HG03520 (cell line): ENCODE data around the gene HDGFL2.

ENCODE experiments used
- ATAC-seq: cut with Tn5 transposase; IDR thresholded peaks from one replicate; pipeline ENCODE4 v1.9.1; 2021; ENCODE audit warnings: mild to moderate bottlenecking, moderate library complexity; ENCODE audit not compliant: unreplicated experiment

The HDGFL2 gene

DNA sequence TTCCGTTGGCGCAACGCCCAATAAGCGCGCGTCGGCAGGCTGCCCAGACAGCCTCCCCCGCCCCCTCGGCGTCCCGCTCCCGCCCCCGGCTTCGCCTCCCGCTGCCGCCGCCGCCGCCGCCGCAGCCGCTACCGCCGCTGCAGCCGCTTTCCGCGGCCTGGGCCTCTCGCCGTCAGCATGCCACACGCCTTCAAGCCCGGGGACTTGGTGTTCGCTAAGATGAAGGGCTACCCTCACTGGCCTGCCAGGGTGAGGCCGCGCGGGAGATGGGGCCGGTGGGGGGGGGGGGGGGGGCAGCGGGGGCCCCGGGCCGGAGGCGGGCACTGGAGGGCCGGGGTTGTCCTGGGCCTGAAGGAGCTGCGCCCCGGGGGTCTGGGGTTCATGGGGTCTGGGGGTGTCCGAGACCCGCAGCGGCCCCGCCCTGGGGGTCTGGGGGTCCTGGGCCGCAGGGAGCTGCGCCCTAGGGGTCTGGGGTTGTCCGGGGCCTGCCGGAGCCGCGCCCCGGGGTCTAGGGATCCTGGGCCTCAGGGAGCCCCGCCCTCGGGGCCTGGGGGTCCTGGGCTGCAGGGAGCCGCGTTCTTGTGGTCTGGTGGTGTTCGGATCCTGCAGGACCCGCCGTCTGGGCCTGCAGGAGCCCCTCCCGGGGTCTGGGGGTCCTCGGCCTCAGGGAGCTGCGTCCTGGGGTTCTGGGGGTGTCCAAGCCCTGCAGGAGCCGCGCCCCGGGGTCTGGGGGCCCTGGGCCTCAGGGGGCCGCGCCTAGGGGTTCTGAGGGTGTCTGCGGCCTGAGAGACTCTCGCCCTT lies at the start of gene HDGFL2:
Gene HDGFL2, plus strand, starts transcription at position 124 of the 801 bp plus-strand sequence. Its CDS starts 54 bp downstream, at position 178.
- ATAC-seq = no peak

DNA sequence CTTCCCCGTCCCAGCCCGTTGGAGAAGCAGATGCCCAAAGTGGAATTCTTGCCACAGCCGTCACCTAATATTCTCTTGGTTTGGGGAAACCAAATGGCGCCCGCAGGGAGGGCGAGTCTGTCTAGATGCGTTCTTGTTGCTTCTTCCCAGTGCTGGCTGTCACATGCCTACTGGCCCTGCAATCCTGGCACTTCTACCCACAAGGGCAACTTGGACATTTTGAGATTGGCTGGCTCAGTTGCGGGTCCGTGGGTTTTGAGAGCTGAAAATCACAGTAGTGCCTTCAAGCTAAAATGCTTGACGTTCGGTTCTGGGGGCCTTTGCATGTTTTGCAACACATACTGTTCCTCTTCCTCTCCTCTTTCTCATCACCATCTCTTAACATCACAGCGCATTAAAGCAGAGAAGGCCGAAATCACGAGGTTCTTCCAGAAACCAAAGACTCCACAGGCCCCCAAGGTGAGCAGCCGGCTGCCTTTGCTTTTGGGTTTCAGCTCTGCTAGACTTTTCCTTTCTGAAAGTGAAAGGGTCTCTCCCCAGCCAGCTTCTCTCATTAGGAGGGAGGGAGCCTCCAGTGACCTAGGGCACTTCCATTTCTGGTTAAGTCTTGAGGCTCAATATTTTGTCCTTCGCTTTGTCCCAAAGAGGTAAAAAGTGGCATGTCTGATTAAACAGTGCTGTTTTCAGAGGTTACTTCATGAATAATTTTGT lies 48.5 kb upstream of the HDGFL2 start:
- ATAC-seq = no peak

DNA sequence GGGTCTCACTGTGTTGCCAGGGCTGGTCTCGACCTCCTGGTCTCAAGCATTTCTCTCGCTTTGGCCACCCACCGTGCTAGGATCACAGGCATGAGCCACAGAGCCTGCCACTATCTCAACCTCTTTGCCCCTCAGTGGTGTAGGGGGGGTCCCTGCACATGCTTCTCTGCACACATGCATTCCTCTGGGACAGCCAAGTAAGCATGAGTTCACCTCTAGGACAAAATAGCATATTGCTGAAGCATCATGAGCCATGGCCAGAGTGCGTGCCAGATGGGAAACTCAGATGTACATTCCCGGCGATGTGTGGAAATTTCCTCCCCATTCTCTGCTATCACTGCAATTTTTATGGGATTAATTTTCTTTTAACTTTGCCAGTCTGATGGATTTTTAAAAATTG lies 46.6 kb upstream of the HDGFL2 start:
- no peak for ATAC-seq

DNA sequence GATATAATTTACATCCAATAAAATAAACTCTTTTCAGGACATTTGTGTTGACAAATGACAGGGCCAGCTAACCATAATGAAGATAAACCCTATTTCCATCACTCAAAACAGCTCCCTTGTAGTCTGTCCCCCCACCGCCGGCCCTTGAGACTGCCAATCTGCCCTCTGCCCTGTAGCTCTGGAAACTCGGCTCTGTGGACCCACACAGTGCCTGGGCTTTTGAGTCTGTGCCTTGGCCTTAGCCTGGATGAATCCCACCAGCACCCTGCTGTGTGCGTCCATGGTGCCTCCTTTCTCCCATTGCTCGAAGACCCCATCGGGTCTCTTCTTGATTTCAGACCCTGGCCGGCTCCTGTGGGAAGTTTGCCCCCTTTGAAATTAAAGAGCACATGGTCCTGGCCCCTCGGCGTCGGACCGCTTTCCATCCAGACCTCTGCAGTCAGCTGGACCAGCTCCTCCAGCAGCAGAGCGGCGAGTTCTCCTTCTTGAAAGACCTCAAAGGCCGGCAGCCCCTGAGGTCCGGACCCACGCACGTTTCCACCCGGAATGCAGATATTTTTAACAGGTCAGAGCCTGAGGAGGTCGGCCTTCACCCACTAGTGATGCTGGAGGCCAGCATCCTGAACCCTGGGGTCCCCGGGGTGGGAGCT lies 43.6 kb upstream of the HDGFL2 start:
- no peak for ATAC-seq

DNA sequence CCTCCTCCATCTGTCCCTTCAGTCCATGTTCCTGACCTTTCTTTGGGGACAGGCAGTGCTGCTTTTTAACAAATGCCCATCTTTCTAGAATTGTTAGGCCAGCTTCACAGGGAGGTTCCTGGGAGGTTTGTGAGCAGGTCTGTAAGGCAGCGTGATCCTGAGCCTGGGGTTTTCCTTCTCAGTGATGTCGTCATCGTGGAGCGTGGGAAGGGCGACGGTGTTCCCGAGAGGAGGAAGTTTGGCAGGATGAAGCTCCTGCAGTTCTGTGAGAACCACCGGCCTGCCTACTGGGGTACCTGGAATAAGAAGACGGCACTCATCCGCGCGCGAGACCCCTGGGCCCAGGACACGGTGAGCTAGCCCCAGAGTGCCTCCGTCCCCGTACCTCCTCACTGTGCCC lies 42.8 kb upstream of the HDGFL2 start:
- no peak for ATAC-seq

DNA sequence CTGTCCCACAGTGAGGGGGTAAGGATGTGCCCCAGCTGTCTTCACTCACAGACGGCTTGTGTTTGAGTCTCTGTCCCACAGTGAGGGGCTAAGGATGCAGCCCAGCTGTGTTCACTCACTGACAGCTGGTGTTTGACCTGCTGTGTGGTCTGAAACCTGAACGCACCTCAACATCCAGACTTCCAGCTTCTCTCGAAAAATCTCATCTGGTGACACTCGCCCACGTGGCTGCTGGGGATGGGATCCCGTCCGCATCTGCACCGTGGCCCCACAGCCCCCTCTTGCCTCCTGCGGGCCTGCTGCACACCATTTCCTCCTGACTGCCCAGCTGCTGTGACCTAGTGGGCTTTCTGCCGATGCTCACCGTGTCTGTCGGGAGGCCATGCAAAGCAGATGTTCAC lies 42.3 kb upstream of the HDGFL2 start:
- ATAC-seq = no peak

DNA sequence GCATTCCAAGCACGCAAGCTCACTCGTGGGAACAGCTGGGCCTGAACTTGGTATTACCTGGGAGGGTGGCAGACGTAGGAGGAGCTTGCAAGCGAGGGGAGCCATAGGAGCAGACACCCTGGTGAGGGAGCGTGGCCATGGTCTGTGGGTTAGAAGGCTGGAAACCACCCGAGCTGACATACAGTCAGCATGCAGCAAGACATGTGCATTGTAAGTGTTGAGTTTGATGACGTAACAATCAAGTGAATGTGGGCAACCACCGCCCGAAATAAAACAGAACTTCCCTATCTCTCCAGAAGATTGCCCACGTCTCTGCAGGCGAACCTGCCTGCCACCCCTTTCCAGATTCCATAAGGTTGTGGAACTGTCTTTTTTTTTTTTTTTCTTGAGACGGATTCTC lies 41.3 kb upstream of the HDGFL2 start:
- ATAC-seq = no peak

DNA sequence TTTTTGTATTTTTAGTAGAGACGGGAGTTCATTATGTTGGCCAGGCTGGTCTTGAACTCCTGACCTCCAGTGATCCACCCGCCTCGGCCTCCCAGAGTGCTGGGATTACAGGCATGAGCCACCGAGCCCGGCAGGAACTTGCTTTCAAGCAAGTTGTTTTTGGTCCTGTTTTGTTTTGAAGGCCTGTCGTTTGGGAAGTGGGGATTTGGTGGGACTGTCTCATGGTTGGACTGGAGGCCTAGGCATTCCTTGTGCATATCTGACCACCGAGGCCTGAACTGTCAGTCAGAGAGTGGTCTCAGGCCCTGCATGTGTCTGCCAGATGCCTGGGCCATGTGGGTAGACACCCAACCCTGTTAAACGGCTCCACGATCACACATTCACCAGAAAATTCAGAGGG lies 40.8 kb upstream of the HDGFL2 start:
- ATAC-seq = no peak

DNA sequence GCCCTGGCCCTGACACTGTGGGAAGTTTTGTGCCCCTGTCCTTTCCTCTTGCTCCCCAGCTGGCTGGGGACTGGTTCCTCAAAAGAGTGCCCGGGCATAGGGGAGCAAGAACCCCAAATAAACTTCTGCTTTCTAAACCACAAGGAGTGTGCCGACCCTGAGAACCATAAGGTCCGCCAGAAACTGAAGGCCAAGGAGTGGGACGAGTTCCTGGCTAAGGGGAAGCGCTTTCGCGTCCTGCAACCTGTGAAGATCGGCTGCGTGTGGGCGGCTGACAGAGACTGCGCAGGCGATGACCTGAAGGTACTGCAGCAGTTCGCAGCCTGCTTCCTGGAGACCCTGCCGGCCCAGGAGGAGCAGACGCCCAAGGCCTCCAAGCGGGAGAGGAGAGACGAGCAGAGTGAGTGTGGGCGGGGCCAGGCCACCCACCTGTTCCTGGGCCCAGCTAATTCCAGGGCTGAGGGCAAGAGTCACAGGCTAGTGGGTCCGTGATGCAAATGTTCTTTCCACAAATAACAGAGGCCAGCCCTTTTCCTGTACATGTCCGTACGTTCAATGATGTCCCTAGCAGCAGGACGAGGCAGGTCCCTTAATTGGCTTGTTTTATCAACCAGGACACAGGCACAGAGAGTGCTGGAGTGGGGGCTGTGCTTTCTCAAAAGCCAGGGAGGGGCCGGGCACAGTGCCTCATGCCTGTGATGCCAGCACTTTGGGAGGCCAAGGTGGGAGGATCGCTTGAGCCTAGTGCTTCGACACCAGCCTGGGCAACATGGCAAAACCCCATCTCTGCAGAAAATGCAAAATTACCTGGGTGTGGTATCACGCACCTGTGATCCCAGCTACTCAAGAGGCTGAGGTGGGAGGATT lies 40.1 kb upstream of the HDGFL2 start:
- no peak for ATAC-seq

DNA sequence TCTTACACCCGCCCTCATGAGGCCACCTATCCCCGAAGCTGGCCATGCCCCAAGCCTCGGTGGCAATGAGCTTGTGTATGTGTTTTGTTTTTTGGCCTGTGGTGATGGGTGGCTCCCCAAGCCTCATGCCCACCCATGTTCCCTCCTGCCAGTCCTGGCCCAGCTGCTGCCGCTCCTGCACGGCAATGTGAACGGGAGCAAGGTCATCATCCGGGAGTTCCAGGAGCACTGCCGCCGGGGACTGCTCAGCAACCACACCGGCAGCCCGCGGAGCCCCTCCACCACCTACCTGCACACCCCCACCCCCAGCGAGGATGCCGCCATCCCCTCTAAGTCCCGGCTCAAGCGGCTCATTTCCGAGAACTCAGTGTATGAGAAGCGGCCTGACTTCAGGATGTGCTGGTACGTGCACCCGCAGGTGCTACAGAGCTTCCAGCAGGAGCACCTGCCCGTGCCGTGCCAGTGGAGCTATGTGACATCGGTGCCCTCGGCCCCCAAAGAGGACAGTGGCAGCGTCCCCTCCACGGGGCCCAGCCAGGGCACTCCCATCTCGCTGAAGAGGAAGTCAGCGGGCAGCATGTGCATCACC lies 39.1 kb upstream of the HDGFL2 start:
- no peak for ATAC-seq

DNA sequence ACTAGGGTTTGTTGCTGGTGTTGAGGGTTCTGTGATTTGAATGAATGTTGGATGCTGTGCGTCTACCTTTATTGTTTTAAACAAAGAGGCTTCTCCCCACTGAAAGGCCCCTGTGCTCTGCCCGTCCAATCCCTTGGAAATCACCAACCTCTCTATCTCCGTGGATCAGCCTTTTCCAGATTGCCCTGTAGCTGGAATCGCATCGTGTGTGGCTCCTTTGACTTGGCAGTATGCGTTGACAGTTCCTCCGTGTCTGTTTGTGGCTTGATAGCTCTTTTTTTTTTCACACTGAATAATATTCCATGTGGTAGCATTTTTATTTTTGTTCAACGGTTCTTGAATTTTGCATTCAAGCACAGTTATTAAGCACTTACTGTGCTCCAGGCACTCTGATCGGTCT lies 37.7 kb upstream of the HDGFL2 start:
- ATAC-seq = no peak

DNA sequence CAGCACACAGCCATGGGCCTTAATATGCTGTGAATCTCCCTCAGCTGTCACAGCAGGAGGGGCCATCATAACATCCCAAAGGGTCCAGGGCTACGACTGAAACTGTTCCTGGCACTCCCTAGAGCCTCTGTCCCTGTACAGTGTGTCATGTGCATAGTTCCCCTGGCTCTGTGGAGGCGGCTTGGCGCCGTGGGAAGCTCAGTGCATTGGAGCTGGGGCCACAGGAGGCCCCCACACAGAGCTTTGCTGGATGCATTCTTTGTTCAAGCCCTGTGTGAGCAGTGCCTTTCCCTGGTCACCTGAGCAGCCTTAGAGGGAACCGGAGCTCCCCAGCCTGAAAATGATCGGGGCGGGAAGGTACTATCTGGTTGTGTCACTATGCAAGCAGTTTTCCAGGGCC lies 35.9 kb upstream of the HDGFL2 start:
- no peak for ATAC-seq

DNA sequence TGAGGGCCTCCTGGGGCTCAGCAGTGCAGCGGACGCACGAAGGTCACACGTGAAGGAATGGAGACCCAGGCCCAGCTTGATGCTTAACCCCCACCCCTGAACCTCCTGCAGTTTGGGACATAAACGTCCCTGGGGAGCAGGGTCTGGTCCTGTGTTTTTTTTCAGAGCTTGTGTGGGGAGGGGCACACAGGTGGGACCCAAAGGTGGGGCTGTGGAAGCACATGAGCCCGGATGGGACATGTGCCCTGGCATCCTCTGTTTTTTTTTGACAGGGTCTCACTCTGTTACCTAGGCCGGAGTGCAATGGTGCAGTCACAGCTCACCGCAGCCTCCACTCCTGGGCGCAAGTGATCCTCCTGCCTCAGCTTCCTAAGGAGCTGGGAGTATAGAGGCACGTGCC lies 35.0 kb upstream of the HDGFL2 start:
- no peak for ATAC-seq

DNA sequence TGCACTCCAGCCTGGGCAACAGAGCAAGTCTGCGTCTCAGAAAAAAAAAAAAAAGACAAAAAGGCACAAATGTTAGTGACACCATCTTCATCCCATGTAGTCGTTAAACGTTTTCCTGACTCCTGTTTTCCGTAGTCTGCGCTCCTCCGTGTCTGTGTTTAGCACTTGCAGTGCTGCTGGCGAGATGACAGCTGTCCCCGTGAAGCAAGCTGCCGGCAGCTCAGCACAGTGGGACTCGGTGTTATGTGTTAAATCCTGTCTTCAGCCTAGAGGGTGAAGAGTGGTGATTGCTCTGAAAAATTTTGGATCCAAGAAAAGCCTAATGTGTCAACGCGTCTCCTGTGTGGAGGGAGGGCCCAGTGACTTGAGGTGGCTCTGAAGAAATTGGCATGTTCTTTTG lies 32.9 kb upstream of the HDGFL2 start:
- no peak for ATAC-seq

DNA sequence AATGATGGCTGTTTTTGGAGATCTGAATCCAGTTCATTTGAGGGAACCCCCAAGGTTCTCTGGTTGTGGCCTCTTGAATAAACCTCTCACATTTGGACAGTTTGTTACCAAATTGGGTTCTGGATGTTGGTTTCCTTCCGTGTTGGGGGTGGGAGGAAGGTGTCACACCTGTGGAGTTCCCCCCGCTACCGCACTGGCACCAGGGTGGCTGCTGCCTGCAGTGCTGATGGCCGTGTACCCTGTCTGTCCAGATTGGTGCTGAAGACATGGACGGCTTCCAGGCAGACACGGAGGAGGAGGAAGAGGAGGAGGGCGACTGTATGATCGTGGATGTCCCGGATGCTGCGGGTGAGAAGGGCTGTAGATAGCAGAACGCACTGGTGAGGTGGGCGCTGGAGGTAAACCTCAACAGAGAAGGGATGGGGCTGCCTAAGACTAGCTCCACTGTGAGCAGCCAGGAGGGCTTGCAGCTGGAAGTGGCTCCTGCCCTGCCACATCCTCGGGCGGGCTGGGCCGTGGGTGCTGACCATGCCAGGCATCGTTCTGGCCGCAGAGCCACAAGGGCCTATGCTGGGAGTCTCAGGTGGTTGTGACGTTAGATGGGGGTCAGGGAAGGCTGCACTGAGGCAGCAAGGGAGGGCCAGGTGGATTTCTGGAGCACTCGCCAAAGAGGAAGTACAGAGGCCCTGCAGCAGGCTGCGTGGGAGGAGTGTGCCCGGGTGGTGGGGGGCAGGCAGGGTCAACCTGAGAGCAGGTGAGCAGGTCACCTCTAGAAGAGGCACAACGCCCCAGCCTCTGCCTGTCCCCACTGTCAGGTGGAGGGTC lies 29.9 kb upstream of the HDGFL2 start:
- no peak for ATAC-seq

DNA sequence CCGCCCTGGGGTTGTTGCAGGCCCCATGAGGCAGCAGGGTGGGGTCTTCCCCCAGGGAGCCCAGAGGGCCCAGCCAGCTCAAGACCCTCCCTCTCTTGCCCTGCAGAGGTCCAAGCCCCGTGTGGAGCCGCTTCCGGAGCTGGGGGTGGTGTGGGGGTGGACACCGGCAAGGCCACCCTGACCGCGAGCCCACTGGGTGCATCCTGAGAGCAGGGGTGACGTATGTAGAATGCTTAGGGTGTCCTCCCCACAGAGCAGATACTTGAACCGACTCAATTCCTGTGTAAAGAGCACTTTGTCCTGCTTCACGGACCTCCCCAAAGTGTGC lies 29.3 kb upstream of the HDGFL2 start:
- no peak for ATAC-seq

DNA sequence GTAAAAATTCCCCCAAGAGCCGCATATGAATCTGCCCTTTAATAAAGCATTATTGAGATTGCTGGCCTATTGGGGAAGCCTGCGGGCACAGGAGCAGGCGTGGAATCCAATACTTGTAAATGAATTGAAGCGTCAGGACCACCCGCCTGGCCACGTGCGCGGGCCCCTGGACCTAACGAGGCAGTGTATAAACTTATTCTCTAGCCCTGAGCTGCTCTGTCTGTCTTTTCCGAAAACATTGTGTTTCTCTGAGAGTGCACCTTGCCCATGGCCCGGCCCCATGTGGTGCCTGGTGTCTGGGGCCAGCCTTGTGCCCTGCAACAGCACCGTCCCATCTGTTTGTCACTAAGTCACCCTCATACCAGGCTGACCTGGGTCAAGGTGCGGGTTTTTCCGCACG lies 28.9 kb upstream of the HDGFL2 start:
- no peak for ATAC-seq

DNA sequence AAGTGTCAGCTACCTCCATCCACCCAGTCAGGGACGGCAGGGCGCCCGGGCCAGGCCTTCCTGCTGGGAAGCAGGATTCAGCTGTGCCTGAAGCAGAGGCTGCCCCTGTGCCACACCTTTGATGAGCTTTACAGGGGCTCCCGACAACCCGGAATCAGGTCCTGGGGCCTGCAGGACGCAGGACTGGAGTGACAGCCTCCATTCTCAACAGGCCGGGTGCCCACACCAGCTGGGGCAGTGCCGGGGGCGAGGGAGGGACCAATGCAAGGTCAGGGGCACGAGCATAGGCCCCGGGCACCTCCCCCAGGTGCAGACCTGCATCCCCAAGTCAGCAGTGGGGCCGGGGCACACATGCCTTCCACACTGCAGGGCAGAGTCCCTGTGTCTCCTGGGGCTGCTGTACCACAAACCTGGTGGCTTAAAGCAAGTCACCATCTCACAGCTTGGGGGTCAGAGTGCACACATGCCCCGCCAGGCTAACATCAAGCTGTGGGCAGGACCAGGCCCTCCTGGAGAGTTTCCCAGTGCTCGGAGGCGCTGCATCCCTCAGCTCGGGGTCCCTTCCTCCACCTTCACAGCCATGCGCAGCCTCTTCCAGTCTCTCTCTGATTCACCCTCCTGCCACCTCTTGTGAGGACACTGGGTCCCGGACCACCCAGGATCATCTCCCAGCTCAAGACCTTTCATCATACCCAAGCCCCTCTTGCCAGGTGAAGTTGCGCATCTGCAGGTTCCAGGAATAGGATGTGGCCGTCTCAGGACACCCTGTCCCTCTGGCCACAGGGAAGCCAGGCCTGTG lies 27.9 kb upstream of the HDGFL2 start:
- no peak for ATAC-seq
